HepG2 (cell line): ENCODE data around the gene TASOR2. TPM values are rescaled to one million over a fixed set of nuclear protein-coding genes. Genes with fewer than 3 reads are reported as not detected.

Source experiments
- ATAC-seq: fragments of 200-7000 bp; cut with Tn5 transposase; 3 replicates; pipeline ENCODE4 v1.9.1; 2020; ENCODE audit warnings: mild to moderate bottlenecking, moderate library complexity
- BruUV-seq: library from RNA; stranded (reverse); fragments of 400-500 nt; replicated peaks from 2 replicates; lab custom pipeline; 2021; lab: Mats Ljungman, UMichigan
- CTCF ChIA-PET: fragments of 300-600 bp; formaldehyde crosslinking; extraction: SDS; loops from one replicate; lab custom pipeline; 2021; ENCODE audit warnings: low total read pairs, inconsistent platforms, low intra/inter-chr PET ratio; lab: Yijun Ruan, JAX
- POLR2A ChIA-PET: fragments of 350-600 bp; sonication (Branson Sonifier 250); formaldehyde crosslinking; loops from one replicate; lab custom pipeline; 2020; ENCODE audit warnings: antibody characterized with exemption, inconsistent platforms; lab: Yijun Ruan, JAX
- DNase-seq: peaks from one replicate; pipeline ENCODE4 v3.0.0-alpha.2; 2015; ENCODE audit warnings: low spot score
- FAIRE-seq: peaks from 3 replicates; lab custom pipeline; 2011; peaks lifted over from hg19 to GRCh38; lab: Jason Lieb, UNC
- H2AFZ ChIP-seq: one replicate; pipeline ENCODE4 v1.6.1; 2011; ENCODE audit warnings: low read length, inconsistent platforms
- H3K27ac ChIP-seq: fragments of 300-600 bp; 3 replicates; pipeline ENCODE4 v1.8.0; 2011; ENCODE audit warnings: mixed run types, mild to moderate bottlenecking, mixed read lengths, low read length, inconsistent platforms; ENCODE audit not compliant: insufficient read depth; ENCODE audit errors: extremely low read length
- H3K27me3 ChIP-seq, 2 experiments: fragments of 200-600 bp in 1 of 2; 2 replicates in 1 of 2; 3 replicates in 1 of 2; pipeline versions ENCODE4 v1.6.0 to v1.8.0; 2011; ENCODE audit warnings: low read length in 2 of 2, mild to moderate bottlenecking in 2 of 2, moderate library complexity in 2 of 2, inconsistent platforms in 1 of 2; ENCODE audit not compliant: insufficient read depth in 2 of 2, control insufficient read depth in 1 of 2
- H3K36me3 ChIP-seq, 2 experiments: fragments of 200-600 bp in 1 of 2; replicated peaks in 1 of 2; 2 replicates in 1 of 2; 3 replicates in 1 of 2; pipeline versions ENCODE4 v1.5.1 to v1.8.0; 2011; ENCODE audit warnings: low read length in 2 of 2, inconsistent platforms in 1 of 2; ENCODE audit not compliant: insufficient read depth in 2 of 2, control insufficient read depth in 1 of 2
- H3K4me1 ChIP-seq: 2 replicates; pipeline ENCODE4 v1.5.1; 2012; ENCODE audit warnings: low read length, inconsistent platforms; ENCODE audit not compliant: insufficient read depth
- H3K4me2 ChIP-seq: 2 replicates; pipeline ENCODE4 v1.6.0; 2011; ENCODE audit warnings: low read depth, low read length, inconsistent platforms
- H3K4me3 ChIP-seq, 3 experiments: fragments of 200-600 bp in 1 of 3; sonication (generic), shearing (Covaris generic) in 1 of 3; replicated peaks in 1 of 3; 2 replicates each; pipeline ENCODE4 v1.5.1; 2011 to 2016; ENCODE audit warnings: low read length in 3 of 3, inconsistent platforms in 2 of 3, low read depth in 2 of 3, mild to moderate bottlenecking in 2 of 3, control low read depth in 1 of 3, mixed read lengths in 1 of 3; ENCODE audit not compliant: insufficient read depth in 1 of 3
- H3K79me2 ChIP-seq: one replicate; pipeline ENCODE4 v1.6.1; 2011; ENCODE audit warnings: low read length, inconsistent platforms; ENCODE audit not compliant: insufficient read depth
- H3K9ac ChIP-seq: 2 replicates; pipeline ENCODE4 v1.6.0; 2011; ENCODE audit warnings: mild to moderate bottlenecking, low read depth, low read length, inconsistent platforms; ENCODE audit not compliant: insufficient read depth
- H3K9me3 ChIP-seq: 2 replicates; pipeline ENCODE4 v1.5.1; 2012; ENCODE audit warnings: mild to moderate bottlenecking, low read length
- H4K20me1 ChIP-seq: 2 replicates; pipeline ENCODE4 v1.6.0; 2011; ENCODE audit warnings: inconsistent platforms, mild to moderate bottlenecking, low read length, moderate library complexity; ENCODE audit not compliant: insufficient read depth
- HNRNPH1 ChIP-seq: fragments of 200-400 bp; formaldehyde crosslinking; optimal IDR thresholded peaks from 2 replicates; pipeline ENCODE3; 2017; ENCODE audit warnings: mild to moderate bottlenecking, low read depth, low read length
- HNRNPL ChIP-seq: fragments of 200-400 bp; formaldehyde crosslinking; IDR thresholded peaks from 2 replicates; pipeline ENCODE4 v1.6.1; 2017; ENCODE audit warnings: mild to moderate bottlenecking, low read depth, low read length
- MTA1 ChIP-seq: sonication (generic); formaldehyde crosslinking; IDR thresholded peaks from 2 replicates; pipeline ENCODE4 v1.4.0; 2020; ENCODE audit warnings: missing genetic modification reagents, mild to moderate bottlenecking, borderline replicate concordance
- THAP7 ChIP-seq: sonication (generic); formaldehyde crosslinking; IDR thresholded peaks from 2 replicates; pipeline ENCODE4 v1.8.1; 2023; ENCODE audit warnings: mild to moderate bottlenecking, missing genetic modification reagents
- ZNF451 ChIP-seq: sonication (generic); formaldehyde crosslinking; IDR thresholded peaks from 2 replicates; pipeline ENCODE4 v1.5.0; 2020; ENCODE audit warnings: mild to moderate bottlenecking, missing genetic modification reagents
- WGBS: methylation state at CpG from one replicate; pipeline ENCODE4 v1.1.6; 2017; ENCODE audit warnings: low lambda C conversion rate; 5-methylcytosine and 5-hydroxymethylcytosine counted together
- in situ Hi-C: cut with HindIII; loops from 2 replicates; pipeline ENCODE4 v1.10.0; 2017; ENCODE audit warnings: low pct_unique_long_range_greater_than_20kb; ENCODE audit not compliant: extremely low pct_ligation_motif_present
- intact Hi-C: fragments of 100-400 bp; cut with micrococcal nuclease; formaldehyde crosslinking; loops from one replicate; pipeline ENCODE4 v1.10.0; 2022; ENCODE audit not compliant: unreplicated experiment
- polyA plus RNA-seq, 8 experiments: library from polyadenylated mRNA; depleted of rRNA in 3 of 8; stranded (reverse) in 7 of 8; unstranded in 1 of 8; fragments of >200 nt; fragmentation: Illumina TruSeq in 4 of 8; extraction: Trizol in 4 of 8; gene quantifications; 2 replicates each; pipeline versions ENCODE4 v1.2.1 to v1.2.3, GENCODE V29; 2011 to 2016; ENCODE audit warnings: low read depth in 4 of 8, missing spikeins in 1 of 8, mixed read lengths in 1 of 8; ENCODE audit not compliant: insufficient read depth in 1 of 8
- total RNA-seq, 5 experiments: library from RNA; depleted of rRNA; stranded (reverse); fragments of >200 nt; fragmentation: Illumina TruSeq; extraction: Trizol; gene quantifications; 2 replicates each; pipeline ENCODE4 v1.2.3, GENCODE V29; 2016; ENCODE audit warnings: low read depth in 1 of 5
- TF ChIP-seq, protein P1 (sequence below): IDR thresholded peaks from 2 replicates; pipeline ENCODE4 v1.6.1; 2016; ENCODE audit warnings: missing biosample characterization, missing genetic modification reagents, low read depth

Gene TASOR2
- total and polyA plus RNA-seq, 2 of the 13 experiments (the other 11 are each of a cell fraction or from before 2014, with no cell fraction given), result 24.2 to 55.3 TPM

DNA sequence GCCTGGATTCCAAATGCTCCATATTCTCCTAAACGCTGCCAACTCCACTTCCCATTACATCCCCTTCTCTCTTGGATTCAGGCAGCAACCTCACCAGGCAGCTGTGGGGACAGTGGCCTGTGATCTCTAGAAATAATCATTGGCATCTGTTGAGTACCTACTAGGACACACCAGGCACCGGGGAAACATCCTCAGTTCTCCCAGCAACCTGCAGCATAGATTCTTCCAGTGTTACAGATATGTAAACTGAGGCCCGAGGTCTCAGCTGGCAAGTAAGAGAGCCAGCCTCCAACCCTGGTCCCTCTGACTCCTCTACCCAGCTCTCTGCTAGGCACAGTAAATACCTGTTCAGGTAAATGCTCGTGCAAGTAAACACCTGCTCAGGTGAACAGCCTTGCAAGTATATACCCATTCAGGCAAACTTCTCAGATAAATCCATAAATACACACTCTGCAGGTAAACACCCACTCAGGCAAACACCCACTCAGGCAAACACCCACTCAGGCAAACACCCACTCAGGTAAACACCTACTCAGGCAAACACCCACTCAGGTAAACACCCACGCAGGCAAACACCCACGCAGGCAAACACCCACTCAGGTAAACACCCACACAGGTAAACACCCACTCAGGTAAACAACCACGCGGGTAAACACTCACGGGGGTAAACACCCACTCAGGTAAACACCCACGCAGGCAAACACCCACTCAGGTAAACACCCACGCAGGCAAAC is 37.0 kb upstream of the TASOR2 start (continued):
- TF ChIP-seq, protein P1, sequence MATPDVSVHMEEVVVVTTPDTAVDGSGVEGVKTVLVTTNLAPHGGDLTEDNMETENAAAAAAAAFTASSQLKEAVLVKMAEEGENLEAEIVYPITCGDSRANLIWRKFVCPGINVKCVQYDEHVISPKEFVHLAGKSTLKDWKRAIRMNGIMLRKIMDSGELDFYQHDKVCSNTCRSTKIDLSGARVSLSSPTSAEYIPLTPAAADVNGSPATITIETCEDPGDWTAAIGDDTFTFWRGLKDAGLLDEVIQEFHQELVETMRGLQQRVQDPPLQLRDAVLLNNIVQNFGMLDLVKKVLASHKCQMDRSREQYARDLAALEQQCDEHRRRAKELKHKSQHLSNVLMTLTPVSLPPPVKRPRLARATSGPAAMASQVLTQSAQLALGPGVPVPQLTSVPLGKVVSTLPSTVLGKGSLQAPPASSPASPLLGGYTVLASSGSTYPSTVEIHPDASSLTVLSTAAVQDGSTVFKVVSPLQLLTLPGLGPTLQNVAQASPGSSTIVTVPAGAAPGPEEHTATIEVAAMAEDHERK (CRISPR knock-in tag), result no peak
- TF ChIP-seq MTA1 (CRISPR knock-in tag) (no peak), THAP7 (CRISPR knock-in tag) (no peak), ZNF451 (CRISPR knock-in tag) (no peak)
- TF ChIP-seq, all 625 proteins: peak for 0

- Histone ChIP-seq H3K36me3 (peaks cover 1 to 8% of the 10 kb centered on the region in 2 experiments; a peak in 2 of 5 replicates), H3K4me3 (no peak overlapping the region), H3K27ac (no peak overlapping the region), H3K79me2 (no peaks in the 10 kb centered on the region), H3K27me3 (no peaks in the 10 kb centered on the region), H3K4me1 (peaks cover 32% of the 10 kb centered on the region), H2AFZ (no peak overlapping the region), H3K4me2 (no peak overlapping the region), H3K9me3 (no peaks in the 10 kb centered on the region), H4K20me1 (no peaks in the 10 kb centered on the region), H3K9ac (no peak overlapping the region)
- BruUV-seq, result no TSS peak
- in situ Hi-C loops, result no loop called here
- peak; percentile 21; the same call in 2 of the 3 replicates for ATAC-seq
- no peak for FAIRE-seq
- WGBS, result 93% methylated on average over 27 of the region's 50 CpGs
- POLR2A ChIA-PET, result no interaction called here
- DNase-seq, result no peak
- CTCF ChIA-PET, result no interaction called here
- TF ChIP-seq HNRNPH1 (no peak), HNRNPL (peak; percentile 54; the same call in 1 of the 2 replicates)
- intact Hi-C loops, result no loop called here
Measured at GRCh38 chr10:5648494-5649457, 35.9 kb upstream of the TASOR2 start.
